Islet precursor cell (in vitro differentiated cells): ENCODE measurements around the gene ADD1.
A peak's percentile ranks its signal among the peaks of the same experiment; 100 is the strongest.

ENCODE experiments used
- DNase-seq: peaks from one replicate; pipeline ENCODE4 v3.0.0-alpha.2; 2018

Gene ADD1

GRCh38 chr4:2843263-2843940 is at the start of gene ADD1:
TSS of gene ADD1 (plus strand) at chr4:2843844. CDS start at chr4:2875916, 32,072 bp downstream.
- peak; percentile 98 for DNase-seq

- DNase-seq, result peak; percentile 58
These were observed 49.0 kb upstream of the ADD1 start for GRCh38 chr4:2794486-2795299.

- peak; percentile 47 for DNase-seq
These were observed 48.2 kb upstream of the ADD1 start for GRCh38 chr4:2795300-2795892.

- peak; percentile 64 for DNase-seq
These were observed 47.5 kb upstream of the ADD1 start for GRCh38 chr4:2795893-2796848.

GRCh38 chr4:2796849-2797544 is 46.6 kb upstream of the ADD1 start:
- DNase-seq, result peak; percentile 42

GRCh38 chr4:2797545-2798305 is 45.9 kb upstream of the ADD1 start:
- no peak for DNase-seq

GRCh38 chr4:2798399-2799223 is 45.0 kb upstream of the ADD1 start:
- DNase-seq, result no peak

- DNase-seq, result no peak
These were observed 44.3 kb upstream of the ADD1 start for GRCh38 chr4:2799224-2799911.

- DNase-seq, result no peak
These were observed 43.5 kb upstream of the ADD1 start for GRCh38 chr4:2799971-2800690.

- DNase-seq, result peak; percentile 89
These were observed 42.7 kb upstream of the ADD1 start for GRCh38 chr4:2800691-2801596.

- DNase-seq, result no peak
These were observed 40.8 kb upstream of the ADD1 start for GRCh38 chr4:2802618-2803531.

GRCh38 chr4:2803624-2804448 is 39.8 kb upstream of the ADD1 start:
- no peak for DNase-seq

GRCh38 chr4:2804449-2804972 is 39.1 kb upstream of the ADD1 start:
- DNase-seq, result no peak

GRCh38 chr4:2804973-2805501 is 38.6 kb upstream of the ADD1 start:
- DNase-seq, result no peak

GRCh38 chr4:2805712-2806389 is 37.8 kb upstream of the ADD1 start:
- DNase-seq, result no peak
